GM18511 (cell line): ENCODE data around the gene OGFR.

Experiments
- ATAC-seq: cut with Tn5 transposase; IDR thresholded peaks from one replicate; pipeline ENCODE4 v1.9.1; 2021; ENCODE audit warnings: mild to moderate bottlenecking, moderate library complexity; ENCODE audit not compliant: unreplicated experiment

Gene OGFR

DNA sequence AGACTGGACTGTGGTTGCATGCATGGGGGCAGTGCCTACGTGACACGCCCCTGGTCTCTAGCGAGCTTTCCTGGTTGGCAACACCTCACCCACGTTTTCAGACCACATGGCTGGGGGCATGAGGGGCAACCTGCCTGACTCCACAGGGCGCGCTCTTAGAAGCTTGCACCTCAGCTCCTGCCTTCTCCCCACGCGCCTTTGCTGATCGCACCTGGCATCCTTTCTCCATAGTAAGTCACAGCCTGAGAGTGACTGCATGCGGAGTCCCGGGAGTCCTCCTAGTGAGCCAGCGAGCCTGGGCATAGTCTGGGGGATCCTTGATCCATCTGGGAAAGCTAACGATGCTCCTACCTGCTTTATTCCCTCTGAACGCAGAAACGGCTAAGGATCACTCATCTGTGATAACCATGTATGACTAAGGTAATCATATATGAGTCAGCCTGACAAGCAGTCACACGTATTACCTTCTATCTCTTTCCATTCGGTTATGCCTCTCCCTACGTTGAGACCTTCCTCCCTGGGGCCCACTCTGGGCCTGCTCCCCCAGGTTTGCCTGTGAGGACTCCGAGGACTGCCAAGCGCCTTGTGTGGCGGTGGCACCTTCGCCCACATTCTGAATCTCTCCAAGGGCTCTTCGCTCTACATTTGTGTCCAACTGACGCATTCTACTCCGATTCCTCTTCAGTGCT lies 52.4 kb downstream of the OGFR start:
- ATAC-seq: no peak

DNA sequence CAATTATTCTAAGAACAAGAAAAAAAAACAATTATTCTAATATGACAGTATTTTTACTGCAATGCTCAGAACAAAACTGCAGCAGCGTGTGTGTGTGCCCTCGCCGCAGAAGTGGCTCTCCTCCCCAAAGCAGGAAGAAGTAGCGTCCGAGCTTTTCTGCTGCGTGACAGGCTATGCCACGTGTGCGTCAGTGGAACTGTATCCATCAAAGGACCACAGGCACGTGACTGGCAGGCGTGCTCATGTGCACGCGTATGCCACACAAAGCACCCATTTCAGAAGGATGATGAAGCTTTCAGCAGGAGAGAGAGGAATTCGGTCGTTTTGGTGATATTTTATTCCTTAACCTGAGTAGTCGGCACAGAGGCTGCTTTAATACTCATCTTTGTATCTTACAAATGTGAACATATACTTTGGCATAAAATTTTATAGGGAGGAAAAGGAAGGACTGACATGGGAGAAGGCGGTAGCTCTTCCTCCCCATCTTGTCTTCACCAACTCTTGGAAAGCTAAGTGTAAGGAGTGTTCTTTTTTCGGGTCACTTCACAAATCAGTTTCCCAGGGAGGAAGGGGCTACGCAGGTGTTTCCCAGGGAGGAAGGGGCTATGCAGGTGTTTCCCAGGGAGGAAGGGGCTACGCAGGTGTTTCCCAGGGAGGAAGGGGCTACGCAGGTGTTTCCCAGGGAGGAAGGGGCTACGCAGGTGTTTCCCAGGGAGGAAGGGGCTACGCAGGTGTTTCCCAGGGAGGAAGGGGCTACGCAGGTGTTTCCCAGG lies 53.6 kb downstream of the OGFR start:
- no peak for ATAC-seq

DNA sequence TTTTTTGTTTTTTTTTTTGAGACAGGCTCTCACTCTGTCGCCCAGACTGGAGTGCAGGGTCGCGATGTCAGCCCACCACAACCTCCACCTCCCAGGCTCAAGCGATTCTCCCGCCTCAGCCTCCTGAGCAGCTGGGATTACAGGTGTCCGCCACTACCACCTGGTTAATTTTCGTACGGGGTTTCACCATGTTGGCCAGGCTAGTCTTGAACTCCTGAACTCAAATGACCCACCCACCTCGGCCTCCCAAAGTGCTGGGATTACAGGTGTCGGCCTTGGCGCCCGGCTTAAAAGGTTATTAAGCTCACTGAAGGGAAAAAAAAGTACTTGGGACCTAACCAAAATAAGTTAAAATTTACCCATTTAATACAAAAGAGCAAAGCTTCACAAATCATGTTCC lies 55.1 kb downstream of the OGFR start:
- ATAC-seq: no peak

DNA sequence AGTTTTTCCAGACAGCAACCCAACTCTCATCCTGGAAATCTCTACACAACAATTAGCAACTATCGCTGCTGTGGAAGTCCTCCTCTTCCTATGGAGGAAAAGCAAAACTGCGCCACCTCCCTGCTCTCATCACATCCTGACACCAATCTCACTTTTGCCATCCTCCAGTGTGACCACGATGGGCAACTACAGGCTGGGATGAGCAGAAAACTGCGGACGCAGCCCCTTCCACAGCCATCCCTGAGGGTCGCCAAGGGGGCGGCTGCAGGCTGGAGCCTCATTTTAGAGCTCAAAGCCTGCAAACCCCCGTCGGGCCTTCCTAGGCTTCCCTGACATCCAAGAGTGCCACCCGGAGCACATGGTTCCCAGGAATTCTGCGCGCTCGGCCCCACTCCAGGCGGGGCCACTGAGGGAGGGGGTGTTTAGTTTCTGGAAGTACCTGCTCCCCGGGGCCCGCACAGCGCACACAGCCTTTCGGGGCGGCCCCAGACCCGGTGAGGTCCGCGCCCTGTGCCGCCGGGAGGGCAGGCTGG lies 55.8 kb downstream of the OGFR start:
- ATAC-seq: peak; percentile 13

DNA sequence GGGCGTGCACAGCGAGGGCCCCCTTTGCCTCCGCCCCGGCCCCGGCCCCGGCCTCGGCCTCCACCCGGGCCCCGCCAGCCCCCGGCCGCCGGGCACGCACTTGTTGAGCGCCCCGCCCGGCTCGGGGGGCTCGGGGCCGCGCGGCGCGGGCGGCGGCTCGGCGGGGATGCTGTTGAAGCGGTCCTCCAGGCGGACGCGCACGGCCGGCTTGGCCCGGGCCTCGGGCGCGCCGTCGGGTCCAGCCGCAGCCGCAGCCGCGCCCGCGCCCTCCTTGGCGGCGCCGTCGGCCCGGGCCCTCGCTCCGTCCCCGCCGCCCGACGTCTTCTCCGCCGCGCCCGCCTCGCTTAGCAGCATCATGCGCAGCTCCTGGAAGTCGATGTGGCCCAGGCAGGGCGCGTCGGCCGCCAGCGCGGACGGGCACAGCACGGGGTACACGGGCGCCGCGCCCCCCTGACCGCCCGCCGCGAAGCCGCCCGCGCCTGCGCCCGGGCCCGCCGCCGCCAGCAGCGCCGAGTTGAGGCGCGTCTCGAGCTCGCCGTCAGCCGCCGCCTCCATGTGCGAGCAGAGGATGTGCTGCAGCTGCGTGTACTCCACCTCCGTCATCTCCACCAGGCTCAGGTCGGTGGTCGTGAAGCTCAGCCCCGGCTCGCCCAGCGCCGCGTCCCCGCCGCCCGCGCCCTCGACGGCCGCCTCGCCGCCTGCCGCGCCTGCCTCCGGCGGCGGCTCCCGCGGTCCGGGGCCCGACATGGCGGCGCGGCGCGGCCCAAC lies 56.5 kb downstream of the OGFR start:
- peak; percentile 47 for ATAC-seq

DNA sequence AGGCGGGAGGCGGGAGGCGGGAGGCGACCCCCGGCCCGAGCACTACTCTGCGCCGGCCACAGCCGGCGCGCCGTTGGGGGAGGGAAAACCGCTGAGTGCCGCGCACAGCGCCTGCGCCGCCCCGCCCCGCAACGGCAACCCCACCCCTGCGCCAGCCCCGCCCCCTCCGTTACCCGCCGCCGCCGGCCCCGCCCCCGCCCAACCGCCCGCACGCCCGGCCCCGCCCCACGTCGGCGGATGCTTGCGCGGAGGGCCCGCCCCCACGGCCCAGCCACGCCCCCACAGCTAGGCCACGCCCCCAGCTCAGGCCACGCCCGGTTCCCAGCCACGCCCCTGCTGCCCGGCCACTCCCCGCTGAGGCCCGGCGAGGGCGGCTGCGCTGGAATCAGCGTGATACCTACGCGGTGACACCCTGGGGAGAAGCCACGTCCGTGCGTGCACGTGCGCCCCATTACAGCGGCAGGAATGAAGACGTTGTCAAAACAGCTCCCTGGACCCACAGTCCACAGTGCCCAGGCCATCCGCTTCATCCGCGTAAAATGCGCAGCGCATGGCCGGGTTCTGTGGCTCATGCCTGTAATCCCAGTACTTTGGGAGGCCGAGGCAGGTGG lies 57.2 kb downstream of the OGFR start, which contains the start of gene TCFL5:
TCFL5 (minus strand) TSS at position 97 of the 611 bp plus-strand sequence. CDS start 152 bp downstream, outside the sequence.
- ATAC-seq: peak; percentile 71
